Retina (tissue), 1 donor: ENCODE data around the gene LCLAT1.
"Not testable (repeated sequence)": the region's sequence is repeated elsewhere in the genome, so short reads cannot be mapped to it uniquely, and the experiment has no call there.

Experiments
- DNase-seq: peaks from one replicate; pipeline ENCODE4 v3.0.0-alpha.2; 2016

LCLAT1 gene

DNA sequence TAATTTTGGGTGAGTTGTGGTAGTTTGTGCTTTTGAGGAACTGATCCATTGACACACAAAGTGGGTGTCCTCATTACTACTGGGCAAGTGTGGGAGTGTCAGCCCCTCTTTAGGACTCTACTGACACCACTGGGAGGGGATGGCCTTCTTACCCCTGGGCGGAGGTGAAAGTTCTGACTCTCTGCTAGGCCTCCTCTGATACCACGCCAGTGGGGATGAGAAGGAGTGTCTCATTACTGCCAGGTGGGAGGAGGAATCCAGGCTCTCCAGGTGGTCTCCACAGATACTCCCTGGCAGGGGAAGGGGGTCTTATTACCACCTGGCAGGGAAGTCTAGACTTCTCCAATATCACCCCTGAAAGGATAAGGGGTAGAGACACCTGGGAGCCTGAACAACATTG lies 9.1 kb downstream of the LCLAT1 start:
- DNase-seq: no peak

DNA sequence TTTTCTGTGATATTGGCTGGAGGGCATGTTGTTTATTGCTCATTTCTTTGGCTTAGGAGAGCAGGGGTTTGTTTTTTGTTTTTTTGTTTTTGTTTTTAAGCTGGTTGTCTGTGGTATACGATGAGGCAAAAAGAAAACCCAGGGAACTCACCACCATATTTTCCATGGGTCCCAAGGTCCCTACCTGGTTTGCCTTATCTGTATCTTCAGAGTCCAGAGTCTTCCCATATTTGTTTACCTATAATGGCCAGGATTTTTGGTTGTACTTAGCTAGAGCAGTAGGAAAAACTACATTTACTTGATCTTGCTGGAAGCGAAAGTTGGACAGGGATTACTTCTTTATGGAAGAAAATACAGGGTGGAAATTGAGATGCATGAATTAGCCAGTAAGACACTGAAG lies 9.5 kb downstream of the LCLAT1 start:
- no peak for DNase-seq

DNA sequence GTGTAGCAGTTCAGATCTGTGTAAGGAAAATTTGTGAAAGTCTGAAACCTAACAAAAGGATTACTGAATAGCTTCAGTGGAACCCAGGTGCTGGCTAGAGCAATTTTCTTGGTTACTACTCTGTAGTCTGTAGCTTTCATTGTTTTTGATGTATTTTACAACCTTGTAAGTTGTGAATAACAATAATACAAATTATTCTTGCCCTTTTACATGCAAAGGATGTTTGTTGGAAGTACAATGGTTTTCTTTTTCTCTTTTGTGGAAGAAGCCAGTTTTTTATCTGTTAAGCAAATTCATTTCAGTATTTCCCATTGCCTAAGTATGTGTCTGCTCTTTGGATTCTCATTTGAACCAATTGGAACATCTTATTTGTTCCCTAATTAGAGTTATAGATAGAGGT lies 10.2 kb downstream of the LCLAT1 start:
- DNase-seq: no peak

DNA sequence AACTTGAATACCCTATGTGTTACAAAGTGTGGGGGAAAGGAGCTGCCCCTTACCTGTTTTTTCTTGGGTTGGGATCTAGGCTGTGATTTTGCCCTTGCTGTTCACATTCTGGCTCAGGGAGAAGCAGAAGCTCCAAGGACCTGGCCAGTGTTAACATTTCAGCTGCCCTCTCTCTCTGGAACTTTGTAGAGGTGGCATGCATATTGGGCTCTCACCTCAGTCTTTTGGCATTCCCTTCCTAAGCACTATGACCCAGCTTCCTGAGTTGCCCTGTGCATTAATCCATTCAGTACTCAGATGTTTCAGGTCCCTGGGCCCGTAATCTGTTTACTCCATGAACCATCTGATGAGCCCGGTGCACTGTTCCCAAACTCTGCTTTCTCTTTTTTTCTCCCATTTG lies 12.1 kb downstream of the LCLAT1 start:
- DNase-seq: no peak

DNA sequence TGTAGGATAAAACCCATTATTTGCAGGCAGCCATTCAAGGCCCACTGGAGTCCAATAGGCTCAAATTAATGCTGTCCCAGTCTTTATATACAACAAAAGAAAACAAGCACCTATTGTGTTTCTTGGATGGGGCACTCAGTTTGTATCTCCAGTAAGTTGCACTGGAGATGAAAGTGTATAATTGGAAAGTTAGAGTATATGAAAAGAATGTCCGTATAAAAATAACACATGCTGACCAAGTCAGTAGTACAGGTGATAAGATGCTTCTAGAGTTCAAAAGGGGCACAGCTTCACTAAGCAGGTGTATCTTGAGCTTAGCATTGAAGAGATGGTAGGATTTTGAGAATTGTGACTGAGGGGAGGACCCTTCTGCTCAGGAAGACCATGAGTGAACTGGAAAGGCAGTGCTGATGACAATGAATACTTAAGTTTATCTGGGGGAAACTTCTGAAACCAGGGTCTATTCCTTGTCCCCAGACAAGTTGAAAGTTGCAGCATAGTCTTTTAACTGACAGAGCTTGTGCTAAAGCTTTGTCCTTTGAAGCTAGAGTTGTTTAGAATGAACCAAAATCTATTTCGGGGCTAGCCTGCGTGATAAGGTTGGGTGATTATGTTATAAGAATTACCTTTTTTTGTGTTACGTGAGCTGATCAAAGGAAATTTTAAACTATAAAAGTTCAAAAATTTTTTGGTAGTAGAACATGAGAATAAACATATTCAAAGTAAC lies 15.2 kb downstream of the LCLAT1 start:
- no peak for DNase-seq

DNA sequence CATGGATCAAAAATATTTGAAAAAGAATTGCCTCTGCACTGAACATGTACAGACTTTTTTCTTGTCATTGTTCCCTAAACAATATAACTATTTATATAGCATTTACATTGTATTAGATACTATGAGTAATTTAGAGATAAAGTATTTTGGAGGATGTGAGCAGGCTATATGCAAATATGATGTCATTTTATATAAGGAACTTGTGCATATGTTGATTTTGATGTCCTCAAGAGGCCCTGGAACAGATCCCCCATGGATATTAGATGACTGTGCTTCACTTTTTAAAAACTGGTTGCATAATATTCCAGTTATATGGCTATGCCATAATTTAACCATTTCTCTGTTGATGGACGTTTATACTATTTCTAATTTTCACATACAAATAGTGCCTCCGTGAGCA lies 16.5 kb downstream of the LCLAT1 start:
- no peak for DNase-seq

DNA sequence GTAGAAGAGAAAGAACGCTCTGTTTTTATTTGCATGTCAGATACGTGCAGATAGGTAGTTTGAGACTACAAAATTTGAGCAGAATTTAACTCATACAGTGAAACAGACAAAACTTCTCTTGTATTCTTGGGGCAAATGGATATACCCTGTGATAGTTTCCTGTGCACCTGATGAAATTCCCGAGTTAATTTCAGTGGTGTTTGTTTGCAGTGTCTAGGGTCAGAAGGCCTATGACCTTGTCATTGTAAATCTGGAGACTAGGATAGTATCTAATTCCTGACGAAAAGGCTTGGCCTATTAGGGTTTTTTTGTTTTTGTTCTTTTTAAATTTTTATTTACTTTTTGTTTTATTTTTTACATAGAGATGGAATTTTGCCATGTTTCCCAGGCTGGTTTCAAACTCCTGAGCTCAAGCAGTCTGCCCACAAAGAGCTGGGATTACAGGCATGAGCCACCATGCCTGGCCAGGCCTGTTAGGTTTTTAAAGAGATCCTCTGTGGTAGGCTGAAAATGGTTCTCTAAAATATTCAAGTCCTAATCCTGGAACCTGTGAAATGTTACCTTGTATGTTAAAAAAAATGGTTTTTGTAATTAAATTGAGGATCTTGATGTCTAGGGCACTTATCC lies 17.6 kb downstream of the LCLAT1 start:
- DNase-seq: no peak

DNA sequence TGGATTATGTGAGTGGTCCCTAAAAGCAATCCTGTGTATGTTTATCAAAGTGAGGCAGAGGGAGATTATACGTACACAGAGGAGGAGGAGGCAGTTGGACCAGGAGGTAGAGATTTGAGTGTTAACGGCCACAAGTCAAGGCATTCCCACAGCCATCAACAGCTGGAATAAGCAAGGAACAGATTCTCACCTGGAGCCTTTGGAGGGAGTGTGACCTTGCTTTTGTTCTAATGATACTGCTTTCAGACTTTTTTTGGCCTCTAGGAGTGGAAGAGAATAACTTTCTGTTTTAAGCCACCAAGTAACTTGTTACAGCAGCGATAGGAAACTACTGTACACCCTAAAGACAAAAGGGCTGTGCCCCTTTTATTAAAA lies 18.1 kb downstream of the LCLAT1 start:
- no peak for DNase-seq

DNA sequence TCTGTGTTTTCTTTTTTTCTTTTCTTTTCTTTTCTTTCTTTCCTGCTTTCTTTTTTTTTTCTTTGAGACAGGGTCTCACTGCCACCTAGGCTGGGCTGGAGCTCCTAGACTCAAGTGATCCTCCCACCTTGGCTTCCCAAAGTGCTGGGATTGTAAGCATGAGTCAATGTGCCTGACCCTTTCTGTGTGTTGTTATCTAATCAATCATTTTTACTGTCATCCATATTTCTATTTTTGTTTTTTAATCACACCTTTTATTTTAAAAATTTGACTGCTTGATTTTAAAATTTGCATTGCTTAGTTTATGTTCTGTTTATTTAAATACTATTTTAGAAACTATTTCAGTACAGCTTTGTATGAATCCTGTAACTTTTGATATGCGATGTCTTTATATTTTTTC lies 19.2 kb downstream of the LCLAT1 start:
- DNase-seq: no peak

DNA sequence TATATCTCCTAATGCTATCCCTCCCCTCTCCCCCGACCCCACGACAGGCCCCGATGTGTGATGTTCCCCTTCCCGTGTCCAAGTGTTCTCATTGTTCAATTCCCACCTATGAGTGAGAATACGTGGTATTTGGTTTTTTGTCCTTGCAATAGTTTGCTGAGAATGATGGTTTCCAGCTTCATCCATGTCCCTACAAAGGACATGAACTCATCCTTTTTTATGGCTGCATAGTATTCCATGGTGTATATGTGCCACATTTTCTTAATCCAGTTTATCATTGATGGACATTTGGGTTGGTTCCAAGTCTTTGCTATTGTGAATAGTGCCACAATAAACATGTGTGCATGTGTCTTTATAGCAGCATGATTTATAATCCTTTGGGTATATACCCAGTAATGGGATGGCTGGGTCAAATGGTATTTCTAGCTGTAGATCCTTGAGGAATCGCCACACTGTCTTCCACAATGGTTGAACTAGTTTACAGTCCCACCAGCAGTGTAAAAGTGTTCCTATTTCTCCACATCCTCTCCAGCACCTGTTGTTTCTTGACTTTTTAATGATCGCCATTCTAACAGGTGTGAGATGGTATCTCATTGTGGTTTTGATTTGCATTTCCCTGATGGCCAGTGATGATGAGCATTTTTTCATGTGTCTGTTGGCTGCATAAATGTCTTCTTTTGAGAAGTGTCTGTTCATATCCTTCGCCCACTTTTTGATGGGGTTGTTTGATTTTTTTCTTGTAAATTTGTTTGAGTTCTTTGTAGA lies 20.2 kb downstream of the LCLAT1 start:
- not testable (repeated sequence) for DNase-seq

DNA sequence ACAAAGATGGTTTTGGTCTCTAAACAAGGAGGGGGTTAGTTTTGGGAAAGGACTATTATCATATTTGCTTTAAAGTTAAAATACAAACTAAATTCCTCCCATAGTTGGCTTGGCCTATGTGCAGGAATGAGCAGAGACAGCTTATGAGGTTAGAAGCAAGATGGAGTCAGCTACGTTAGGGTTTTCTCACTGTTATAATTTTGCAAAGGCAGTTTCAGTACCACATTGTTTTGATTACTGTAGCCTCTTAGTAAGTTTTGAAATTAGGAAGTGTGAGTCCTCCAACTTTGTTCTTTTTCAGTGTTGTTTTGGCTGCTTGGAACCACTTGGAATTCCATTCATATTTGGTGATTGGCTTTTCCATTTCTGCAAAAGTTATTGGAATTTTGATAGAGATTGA lies 23.4 kb downstream of the LCLAT1 start:
- no peak for DNase-seq

DNA sequence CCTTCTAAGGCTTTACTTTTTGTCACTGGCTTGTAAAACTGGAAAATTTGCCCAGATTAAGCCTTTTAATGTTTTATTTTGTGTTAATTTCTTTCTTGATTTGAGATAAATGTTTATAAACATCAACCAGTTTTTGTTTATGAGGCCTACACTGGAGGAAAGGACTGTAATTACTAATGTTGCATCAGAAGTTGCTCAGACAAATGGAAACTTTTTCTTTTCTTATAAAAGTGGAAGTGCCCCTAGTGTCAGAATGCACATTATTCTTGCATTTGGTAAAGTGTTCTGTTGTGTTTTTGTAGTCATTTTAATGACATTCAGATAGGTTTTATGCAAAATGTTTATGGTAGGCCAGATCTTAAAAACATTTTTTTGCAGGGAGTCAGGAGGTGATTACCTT lies 25.3 kb downstream of the LCLAT1 start:
- no peak for DNase-seq

DNA sequence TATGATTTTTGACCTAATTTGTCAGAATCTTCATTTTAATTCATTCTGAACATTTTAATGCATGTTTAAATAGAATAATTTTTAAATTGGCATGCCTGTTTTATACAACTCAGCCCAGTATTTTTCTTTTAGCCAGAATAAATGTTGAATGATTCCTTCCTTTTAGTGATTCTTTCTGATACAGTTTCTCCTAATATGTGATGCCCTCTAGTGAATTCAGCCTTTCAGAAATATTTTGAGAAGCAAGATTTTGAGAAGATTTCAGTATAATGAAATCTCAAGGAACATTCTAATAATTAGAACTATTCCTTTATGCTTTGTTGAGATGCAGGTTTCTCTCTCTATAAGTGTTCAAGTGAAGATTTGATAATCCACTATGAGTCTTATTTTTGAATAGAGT lies 28.5 kb downstream of the LCLAT1 start:
- DNase-seq: no peak

DNA sequence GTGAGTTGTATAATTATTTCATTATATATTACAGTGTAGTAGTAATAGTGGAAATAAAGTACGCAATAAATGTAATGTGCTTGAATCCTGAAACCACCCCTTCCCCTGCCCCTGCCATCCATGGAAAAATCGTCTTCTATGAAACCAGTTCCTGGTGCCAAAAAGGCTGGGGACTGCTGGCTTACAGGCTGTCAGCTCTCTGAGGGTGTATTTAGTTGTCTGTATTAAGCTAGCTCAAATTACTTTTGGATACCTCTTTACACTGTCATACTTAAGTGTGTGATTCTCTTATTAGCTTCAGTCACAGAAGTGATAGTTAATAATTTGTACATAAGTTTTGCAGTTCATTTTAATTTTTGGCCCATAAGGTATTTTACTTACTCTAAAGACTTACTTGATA lies 29.6 kb downstream of the LCLAT1 start:
- DNase-seq: no peak

DNA sequence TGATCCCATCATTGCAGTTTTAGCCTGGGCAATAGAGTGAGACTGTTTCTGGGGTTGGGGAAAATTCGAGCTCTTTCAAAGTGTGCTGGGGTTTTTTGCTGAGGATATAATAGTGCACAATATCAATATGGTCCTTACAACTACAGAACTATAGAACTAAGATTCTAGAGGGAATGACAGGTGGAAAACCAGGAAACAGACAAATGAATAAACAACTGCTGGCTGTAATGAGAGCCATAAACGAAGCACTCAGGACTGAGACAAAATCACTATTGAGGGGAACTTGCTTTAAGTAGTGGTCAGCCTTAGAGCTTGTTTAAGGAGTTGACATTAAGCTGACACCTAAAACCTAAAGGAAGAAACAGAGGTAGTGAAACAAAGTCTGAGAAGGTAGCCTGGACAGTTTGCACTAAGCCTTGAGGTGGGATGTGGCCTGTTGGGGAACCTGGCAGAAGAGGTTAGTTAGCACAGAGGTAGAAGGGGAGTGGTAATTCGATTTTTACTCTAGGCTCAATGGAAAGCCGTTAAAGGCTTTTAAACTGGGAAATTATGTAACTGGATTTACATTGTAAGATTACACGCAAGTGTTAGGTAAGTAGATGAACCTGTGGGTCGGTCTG lies 33.8 kb downstream of the LCLAT1 start:
- DNase-seq: no peak

DNA sequence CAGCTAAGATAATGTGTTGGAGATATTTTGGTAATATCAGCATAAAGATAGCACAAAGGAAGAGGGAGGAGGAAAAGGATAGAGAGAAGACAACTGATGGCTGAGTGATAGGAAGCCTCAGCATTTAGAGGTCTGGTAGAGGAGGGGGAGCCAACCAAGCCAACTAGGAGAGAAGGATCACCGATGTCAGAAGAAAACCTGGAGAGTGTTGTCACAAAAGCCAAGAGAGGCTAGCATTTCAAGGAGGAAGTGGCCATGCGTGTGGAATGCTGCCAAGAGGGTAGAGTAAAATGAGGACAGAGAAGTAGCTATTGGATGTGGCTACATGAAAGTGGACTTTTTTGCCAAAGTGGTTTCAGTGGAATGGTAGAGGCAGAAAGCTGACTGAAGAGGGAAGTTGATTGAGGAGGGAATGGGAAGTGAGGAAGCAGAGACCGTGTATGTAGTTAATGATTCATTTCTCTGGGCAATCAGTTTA lies 34.3 kb downstream of the LCLAT1 start:
- no peak for DNase-seq

DNA sequence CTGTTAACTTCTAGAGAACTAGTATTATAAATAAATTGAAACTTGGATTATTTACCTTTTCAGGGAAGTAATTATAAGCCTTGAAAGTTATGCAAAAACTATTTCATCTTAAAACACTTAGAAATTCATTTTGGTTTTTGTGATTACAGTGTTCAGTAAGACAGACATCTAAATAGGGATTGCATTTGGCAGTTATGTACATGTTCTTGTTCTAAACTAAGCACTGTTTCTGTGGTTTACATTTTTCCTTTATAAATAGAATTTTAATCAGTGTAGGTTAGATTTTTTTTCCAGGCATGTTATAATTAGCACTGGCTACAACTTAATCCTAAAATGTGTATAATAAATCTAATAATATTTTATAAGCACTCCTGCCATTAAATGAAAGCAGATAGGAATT lies 35.0 kb downstream of the LCLAT1 start:
- no peak for DNase-seq

DNA sequence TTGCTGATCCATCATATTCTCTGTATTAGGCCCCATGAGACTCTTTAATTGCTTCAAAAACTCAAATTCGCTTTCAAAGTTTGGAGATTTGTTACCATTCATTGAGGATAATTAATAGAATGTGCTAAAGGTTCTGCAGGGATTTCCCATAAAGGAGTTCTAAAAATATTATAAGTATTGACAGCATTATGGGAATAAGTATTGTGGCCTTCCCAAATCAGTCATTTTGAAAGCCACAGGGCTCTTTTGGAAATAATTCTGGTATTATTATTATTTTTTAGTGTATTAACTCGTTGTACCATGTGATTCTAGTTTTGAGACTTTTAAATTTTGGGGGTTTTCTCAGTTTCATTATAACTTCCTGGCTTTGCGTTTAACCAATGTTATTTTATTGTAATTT lies 37.1 kb downstream of the LCLAT1 start:
- DNase-seq: no peak

DNA sequence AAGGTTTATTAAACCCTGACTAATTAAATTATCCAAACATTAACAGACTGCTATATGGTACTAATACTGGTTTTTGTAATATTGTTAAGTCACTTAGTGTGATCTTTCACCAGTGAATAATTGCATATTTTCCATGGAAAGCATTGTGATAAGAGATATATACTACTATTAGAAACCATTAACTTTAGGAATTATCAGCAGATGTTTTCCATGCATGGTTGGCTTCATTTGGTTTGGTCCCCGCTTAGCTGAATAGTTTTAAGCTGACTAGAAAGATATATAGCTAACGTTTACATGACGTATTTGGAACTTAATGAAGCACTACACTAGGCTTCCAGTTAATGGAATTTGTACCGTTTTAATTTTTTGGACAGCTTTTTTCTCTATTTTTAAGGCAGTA lies 37.9 kb downstream of the LCLAT1 start:
- DNase-seq: no peak

DNA sequence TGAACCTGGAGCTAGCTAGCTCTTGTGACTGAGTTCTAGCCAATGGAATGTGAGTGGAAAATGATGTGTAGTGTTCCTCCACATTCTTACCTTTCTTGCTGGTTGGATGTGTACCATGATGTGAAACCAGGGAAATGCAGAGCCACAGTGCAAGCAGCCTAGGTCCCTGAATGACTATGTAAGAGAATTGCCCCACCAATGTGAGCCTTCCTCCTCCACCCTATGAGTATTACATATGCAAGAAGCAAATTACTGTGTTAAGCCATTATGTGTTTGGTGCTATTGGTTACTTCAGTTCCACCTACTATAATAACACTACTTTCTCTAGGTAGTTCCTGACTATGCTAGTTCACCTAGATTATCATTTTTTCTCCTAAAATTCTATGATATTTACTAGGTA lies 39.6 kb downstream of the LCLAT1 start:
- no peak for DNase-seq

DNA sequence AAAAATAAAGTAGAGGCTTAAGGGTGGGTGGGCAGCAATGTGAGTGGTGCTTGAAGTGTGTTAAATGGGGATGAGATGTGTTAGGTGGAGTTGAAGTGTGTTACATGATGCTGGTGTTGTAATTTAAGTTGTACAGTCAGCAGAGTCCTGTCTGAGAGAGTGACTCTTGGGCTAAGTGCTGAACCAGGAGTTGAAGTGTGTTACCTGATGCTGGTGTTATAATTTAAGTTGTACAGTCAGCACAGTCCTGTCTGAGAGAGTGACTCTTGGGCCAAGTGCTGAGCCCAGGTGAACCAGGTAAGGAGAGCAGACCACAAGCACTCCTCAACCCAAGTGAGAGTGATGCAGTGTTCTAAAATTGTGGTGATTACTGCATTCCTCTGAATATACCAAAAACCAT lies 40.6 kb downstream of the LCLAT1 start:
- no peak for DNase-seq

DNA sequence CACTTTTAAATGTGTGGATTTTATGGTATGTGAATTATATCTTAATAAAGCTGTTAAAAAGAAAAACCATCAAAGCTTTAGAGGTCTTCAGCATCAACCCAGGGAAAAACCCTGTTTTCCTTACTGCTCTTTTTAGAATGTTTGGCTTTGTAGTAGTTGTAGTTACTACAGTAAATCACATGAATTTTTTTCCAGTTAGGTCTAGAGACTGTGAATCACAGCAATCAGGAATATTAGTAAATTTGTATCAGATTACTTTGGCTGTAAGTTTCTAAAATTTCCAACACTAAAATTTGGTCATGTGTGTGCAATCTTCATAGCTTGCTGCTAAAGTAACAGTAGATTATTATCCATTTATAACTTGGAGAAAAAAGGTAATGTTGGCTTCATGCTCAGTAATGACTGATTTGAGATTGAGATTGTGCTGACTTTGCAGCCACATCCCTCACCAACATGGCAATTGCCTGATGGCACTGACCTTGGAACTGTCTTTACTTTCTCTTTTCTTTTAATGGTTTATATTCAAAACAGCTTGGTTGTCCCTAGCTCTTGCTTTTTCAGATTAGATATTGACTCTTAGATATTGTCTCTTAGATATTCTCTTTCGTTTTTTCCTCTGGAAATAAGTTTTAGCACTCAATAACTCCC lies 41.1 kb downstream of the LCLAT1 start:
- DNase-seq: no peak

DNA sequence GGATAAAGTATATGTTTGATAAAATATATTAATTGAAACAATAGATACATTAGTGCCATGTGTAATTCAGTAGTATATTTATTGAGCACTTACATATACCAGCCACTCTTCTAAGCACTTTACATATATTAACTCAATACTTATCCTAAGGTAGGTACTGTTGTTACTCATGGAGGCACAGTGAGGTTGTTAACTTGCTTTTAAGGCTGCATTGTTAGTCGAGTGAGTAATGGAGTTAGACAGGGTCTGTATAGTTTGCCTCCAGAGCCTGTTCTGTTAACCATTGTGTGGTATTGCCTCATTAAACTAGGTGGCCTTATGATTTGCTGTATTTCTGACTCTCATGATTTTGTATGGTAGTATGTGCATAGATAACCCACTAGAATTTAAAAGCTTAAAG lies 44.2 kb downstream of the LCLAT1 start:
- DNase-seq: no peak
